ENCODE data around the gene NDUFAF8.

The NDUFAF8 gene

DNA sequence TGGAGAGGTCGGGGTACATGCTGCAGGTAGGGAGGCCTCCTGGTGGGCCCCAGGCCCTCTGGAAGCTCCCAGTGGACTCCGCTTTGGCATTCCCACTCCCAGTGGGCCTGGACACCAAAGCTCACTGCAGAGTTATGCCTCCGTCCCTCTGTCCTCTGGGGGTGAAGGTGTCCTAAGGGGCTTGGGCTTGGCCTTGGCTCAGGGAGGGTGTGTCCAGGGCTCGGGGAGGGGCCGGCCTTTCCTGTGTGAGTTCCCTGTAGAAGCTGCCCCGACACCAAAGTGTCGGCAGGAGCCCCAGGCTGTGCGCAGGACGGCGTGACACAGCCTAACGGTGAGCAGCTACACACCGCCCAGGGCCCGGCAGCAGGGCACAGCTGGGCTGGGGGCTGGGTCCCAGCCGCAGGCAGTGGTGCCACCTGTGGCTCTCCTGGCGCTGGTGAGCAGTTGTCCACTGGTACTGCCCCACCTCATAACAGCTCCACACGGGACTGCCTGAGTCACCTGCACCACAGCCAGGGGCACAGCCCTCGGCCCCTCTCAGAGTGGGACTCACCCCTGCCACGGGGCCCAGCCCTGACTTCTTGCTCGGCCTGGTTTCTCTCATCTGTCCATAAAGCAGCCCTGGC, 6.4 kb upstream of the NDUFAF8 start:
- H3K27ac ChIP-seq, result no peak overlapping the region
- TF ChIP-seq, protein P1, sequence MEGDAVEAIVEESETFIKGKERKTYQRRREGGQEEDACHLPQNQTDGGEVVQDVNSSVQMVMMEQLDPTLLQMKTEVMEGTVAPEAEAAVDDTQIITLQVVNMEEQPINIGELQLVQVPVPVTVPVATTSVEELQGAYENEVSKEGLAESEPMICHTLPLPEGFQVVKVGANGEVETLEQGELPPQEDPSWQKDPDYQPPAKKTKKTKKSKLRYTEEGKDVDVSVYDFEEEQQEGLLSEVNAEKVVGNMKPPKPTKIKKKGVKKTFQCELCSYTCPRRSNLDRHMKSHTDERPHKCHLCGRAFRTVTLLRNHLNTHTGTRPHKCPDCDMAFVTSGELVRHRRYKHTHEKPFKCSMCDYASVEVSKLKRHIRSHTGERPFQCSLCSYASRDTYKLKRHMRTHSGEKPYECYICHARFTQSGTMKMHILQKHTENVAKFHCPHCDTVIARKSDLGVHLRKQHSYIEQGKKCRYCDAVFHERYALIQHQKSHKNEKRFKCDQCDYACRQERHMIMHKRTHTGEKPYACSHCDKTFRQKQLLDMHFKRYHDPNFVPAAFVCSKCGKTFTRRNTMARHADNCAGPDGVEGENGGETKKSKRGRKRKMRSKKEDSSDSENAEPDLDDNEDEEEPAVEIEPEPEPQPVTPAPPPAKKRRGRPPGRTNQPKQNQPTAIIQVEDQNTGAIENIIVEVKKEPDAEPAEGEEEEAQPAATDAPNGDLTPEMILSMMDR (conservative IDR thresholded peaks at IDR 0.05), result no peak

DNA sequence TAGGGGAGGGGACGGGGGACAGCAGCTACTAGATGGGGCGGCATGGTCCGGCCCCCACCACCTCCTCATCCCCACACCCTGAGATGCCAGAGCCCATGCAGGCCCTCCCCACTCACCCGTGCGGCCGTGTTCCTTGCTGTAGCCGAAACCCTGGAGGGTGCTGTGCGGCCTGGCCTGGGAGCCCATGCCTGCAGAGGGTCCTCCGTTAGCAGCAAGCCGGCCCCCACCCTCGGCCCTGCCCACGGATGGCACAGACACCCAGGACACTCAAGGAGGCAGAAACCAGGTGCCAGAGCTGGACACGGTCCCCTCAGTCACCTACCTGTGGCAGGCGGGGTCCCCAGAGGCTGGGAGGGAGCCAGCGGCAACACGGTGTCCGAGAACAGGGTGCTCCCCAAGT, 5.8 kb upstream of the NDUFAF8 start:
- H3K27ac ChIP-seq, result no peak overlapping the region

DNA sequence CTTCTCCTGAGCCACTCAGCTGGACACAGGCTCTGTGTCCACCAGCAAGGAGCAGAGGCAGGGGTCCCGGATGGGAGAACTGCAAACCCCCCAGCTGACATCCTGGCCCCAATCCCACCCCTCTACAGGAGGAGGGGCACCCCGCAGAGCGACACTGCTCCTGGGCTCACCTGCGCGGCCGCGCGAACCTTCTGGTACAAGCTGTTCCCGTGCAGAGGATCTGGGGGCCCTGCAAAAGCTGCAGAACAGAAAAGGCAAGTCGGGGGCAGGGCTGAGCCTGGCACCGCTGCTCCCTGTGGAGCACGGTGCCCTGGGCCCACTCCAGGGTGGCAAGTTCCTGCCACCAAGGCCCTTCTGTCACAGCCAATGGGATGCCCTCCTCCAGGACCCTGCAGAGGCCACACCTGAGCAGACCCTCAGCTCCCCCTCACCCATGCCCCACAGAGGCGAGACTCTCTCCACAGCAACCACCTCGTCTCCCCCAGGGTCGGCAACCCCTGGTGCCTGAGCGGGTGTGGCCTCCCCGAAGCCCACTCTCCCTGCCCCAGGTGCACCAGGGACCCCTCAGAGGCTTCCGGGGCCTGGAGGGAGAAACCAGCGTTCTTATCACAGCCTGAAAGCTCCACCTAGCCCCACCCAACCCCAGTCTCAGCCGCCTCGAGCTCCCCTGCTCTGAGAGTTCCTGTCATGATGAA, 5.2 kb upstream of the NDUFAF8 start:
- TF ChIP-seq, protein P1 (conservative IDR thresholded peaks at IDR 0.05), result no peak
- H3K27ac ChIP-seq, result no peak overlapping the region

More for the DNA sequence above, 5.8 kb upstream of the NDUFAF8 start:
- TF ChIP-seq, protein P1 (conservative IDR thresholded peaks at IDR 0.05), result no peak

DNA sequence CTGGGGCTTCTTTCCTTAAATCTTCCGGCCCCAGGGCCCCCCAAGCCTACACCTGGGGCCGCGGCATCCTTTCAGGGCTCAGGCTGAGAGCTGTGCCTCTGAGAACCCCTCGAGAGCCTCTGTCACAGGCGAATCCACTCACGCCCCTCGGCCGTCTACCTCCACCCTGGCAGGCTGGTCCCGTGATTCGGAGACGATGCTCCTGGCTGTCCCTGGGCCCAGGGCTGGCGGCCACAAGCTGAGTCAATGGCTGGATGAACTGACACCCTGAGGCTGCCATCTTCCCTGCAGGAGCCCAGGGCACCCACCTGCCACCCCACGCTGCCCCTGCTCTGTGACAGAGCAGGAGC, 4.6 kb upstream of the NDUFAF8 start:
- TF ChIP-seq, protein P1 (conservative IDR thresholded peaks at IDR 0.05), result no peak
- no peak overlapping the region for H3K27ac ChIP-seq

DNA sequence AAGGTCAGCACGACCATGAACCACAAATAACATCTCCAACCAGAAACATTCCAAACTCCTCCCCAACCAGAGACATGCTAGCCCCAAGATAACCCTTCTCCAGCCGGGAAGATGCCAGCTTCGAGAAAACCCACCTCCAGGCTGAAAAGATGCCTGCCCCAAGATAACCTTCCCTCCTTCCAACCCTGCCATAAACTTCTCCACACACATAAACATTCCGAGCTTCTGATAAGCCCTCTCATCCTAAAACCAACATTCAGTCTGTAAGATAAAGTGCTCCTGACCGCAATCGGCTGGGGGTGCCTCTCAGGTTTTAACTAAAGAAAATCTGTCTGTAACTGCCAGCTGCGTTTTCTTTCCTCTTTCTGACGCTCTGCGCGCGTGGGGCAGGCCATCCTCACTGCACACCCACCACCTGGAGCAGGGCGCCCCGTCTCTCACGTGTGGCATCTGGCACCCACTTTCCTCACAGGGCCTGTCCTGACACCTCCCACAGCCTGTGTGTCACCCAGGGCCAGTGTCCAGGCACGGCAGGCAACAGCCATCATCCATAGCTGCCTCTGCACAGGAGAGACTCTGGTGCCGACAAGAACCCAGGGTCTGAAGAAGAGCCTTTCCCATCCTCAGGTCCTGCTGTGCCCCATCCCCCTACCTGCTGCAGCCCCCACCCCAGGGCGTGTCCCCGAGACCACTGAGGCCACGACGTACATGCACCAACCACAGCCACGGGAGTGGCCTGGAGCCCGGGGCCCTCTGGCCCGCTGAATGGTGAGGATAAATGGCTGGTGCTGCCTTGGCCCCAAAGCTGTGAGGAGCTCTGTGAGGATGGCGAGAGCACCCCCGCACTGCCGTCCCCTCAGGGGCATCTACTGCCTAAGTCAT, 3.9 kb upstream of the NDUFAF8 start:
- H3K27ac ChIP-seq, result no peak overlapping the region

DNA sequence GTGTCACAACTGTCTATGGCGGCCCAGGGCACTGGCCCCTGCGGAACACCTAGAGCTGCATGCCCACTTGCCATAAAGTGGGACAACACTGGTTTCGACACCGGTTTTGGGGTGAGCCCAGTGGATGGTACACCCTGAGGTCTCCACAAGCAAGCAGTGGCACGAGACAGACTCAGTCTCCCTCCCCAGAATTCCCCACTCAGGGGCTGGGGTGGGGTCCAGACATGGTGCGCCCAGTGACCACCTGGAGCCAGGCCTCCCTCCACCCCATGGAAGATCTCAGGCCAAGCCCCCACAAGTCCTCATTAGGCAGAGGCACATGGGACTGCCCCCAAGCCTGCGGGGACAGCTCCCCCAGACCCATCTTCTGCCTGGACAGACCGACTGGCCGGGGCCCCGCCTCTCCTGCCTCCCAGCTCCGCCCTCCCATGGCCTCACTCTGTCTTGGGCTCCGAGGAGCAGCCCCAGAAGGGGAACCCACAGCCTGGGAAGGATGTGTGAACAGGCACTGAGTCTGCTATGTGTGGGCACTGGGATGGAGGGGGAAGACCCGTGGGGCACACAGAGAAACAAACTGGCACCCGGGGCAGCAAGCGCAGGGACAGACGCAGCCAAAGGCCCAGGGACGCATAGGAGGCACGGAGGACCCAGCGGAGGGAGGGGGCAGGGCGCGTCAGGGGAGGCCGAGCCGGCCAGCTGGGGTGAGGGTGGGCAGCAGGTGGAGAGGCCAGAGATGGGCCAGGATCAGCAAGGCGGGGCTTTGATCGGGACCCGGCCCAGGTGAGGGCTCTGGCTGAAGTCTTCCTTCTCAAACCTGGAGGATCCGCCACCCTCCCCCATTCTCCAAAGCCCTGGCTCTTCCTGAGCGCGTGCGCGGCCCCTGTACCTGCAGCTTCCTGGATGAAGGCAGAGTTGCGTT, 3.0 kb upstream of the NDUFAF8 start:
- H3K27ac ChIP-seq, result no peak overlapping the region
- TF ChIP-seq, protein P1 (conservative IDR thresholded peaks at IDR 0.05), result no peak

More for the DNA sequence above, 3.9 kb upstream of the NDUFAF8 start:
- TF ChIP-seq, protein P1 (conservative IDR thresholded peaks at IDR 0.05), result no peak

All from VCaP (cell line).